ENCODE data around the gene POU2F3.

DNA sequence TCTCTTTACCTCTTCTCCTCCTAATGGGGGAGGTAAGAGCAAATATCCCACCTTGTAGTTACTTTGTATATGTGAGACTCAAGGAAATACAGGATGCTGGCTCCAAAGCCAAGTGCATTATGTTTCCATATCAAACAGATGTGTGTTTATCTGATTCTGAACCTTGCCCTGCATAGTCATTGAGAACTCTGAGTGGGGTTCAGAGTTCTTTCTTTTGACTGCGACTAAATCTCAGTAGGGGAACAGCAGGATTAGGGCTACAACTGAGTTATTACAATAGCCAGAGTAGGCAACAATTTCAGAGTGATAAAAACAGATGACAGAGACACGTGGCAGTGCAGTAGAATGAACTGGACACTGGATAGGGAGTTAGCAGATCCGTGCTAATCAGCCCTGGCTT is 51.0 kb downstream of the POU2F3 start:
- TF ChIP-seq EZH2 (IDR thresholded peaks at IDR 0.05; ENCODE audit: insufficient read depth, poor library complexity, severe bottlenecking) = no peak
- TF ChIP-seq EZH2phosphoT487 (IDR thresholded peaks at IDR 0.05; ENCODE audit: insufficient read depth, low read depth) = no peak
